GM12872 (cell line): ENCODE results near the gene CHRM5.

ENCODE experiments used
- TF ChIP-seq, protein P1 (sequence below): IDR thresholded peaks from 3 replicates; pipeline ENCODE4 v1.5.1; 2011; ENCODE audit warnings: low read depth, mild to moderate bottlenecking, low read length, moderate library complexity; ENCODE audit not compliant: insufficient read depth

CHRM5 gene

GRCh38 chr15:34043813-34044212 lies 75.5 kb downstream of the CHRM5 start:
- TF ChIP-seq, protein P1, sequence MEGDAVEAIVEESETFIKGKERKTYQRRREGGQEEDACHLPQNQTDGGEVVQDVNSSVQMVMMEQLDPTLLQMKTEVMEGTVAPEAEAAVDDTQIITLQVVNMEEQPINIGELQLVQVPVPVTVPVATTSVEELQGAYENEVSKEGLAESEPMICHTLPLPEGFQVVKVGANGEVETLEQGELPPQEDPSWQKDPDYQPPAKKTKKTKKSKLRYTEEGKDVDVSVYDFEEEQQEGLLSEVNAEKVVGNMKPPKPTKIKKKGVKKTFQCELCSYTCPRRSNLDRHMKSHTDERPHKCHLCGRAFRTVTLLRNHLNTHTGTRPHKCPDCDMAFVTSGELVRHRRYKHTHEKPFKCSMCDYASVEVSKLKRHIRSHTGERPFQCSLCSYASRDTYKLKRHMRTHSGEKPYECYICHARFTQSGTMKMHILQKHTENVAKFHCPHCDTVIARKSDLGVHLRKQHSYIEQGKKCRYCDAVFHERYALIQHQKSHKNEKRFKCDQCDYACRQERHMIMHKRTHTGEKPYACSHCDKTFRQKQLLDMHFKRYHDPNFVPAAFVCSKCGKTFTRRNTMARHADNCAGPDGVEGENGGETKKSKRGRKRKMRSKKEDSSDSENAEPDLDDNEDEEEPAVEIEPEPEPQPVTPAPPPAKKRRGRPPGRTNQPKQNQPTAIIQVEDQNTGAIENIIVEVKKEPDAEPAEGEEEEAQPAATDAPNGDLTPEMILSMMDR, result no peak

DNA sequence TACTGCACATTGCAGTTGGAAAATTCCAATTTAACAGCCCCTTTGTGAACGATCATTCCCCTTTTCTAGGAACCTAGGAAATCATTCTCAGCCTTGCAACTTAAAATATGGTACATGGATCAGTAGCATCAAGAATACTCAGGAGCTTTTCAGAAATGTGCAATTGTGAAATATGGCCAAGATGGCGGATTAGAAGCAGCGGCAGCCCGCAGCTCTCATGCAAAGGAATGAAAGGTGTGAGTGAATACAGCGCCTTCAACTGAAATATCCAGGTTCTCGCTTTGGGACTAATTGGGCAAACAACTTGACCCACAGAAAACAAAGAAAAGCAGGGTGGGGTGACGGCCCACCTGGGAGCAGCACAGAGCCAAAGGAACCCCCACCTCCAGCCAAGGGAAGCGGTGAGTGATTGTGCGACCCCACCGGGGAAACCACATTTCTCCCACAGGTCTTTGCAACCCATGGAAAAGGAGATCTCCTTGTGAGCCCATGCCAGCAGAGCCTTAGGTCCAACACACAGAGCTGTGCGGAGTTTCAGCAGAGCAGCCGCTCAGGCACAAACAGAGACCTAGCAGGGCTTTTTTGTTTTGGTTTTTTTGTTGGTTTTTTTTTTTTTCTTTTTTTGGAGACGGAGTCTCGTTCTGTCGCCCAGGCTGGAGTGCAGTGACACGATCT lies 78.3 kb downstream of the CHRM5 start:
- TF ChIP-seq, protein P1, result no peak

GRCh38 chr15:34047893-34048775 lies 79.8 kb downstream of the CHRM5 start:
- TF ChIP-seq, protein P1, result no peak

- TF ChIP-seq, protein P1, result no peak
Measured at GRCh38 chr15:34049112-34049511, 80.8 kb downstream of the CHRM5 start.

DNA sequence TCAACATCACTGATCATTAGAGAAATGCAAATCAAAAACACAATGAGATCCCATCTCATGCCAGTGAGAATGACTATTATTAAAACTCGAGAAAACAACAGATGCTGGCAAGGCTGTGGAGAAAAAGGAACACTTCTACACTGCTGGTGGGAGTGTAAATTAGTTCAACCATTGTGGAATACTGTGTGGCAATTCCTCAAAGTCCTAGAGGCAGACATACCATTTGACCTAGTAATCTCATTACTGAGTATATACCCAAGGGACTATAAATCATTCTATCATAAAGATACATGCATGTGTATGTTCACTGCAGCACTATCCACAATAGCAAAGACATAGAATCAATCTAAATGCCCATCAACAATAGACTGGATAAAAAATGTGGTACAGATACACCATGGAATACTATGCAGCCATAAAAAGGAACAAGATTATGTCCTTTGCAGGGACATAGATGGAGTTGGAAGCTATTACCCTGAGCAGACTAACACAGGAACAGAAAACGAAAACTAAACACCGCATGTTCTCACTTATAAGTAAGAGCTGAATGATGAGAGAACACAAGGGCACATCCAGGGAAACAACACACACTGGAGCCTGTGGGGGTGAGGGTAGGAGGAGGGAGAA lies 85.9 kb downstream of the CHRM5 start:
- TF ChIP-seq, protein P1, result no peak

- TF ChIP-seq, protein P1, result no peak
Measured at GRCh38 chr15:34055868-34056595, 87.7 kb downstream of the CHRM5 start.
